AG08395 (cell line): ENCODE results near the gene NKTR.

Experiments
- DNase-seq: peaks from one replicate; pipeline ENCODE4 v3.0.0; 2012; ENCODE audit warnings: mixed read lengths, low spot score

NKTR gene

GRCh38 chr3:42696356-42697288 lies 96.1 kb downstream of the NKTR start:
- no peak for DNase-seq

- no peak for DNase-seq
Measured at GRCh38 chr3:42697289-42698051, 97.0 kb downstream of the NKTR start.
